Chondrocyte (in vitro differentiated cells): ENCODE results near the gene CLDN20. TPM values are rescaled to one million over a fixed set of nuclear protein-coding genes. Genes with fewer than 3 reads are reported as not detected.

ENCODE experiments used
- DNase-seq: peaks from one replicate; pipeline ENCODE4 v3.0.0; 2021; ENCODE audit warnings: mixed read lengths, low spot score
- H3K27ac Mint-ChIP-seq: one replicate; pipeline ENCODE4 v1.8.0; 2021; ENCODE audit warnings: mild to moderate bottlenecking, moderate library complexity, mixed read lengths; ENCODE audit not compliant: unreplicated experiment
- H3K27me3 Mint-ChIP-seq: 2 replicates; pipeline ENCODE4 v1.8.0; 2021; ENCODE audit warnings: low read depth, mixed read lengths
- H3K36me3 Mint-ChIP-seq: 2 replicates; pipeline ENCODE4 v1.8.0; 2021; ENCODE audit warnings: low read depth, mixed read lengths
- H3K4me1 Mint-ChIP-seq: 2 replicates; pipeline ENCODE4 v1.8.0; 2021; ENCODE audit warnings: low read depth, mild to moderate bottlenecking, mixed read lengths
- H3K4me3 Mint-ChIP-seq: one replicate; pipeline ENCODE4 v1.8.0; 2021; ENCODE audit warnings: mild to moderate bottlenecking, moderate library complexity, mixed read lengths; ENCODE audit not compliant: unreplicated experiment
- H3K9me3 Mint-ChIP-seq: 2 replicates; pipeline ENCODE4 v1.8.0; 2021; ENCODE audit warnings: low read depth, mixed read lengths
- CTCF ChIP-seq: fragments of 200-600 bp; sonication (generic); IDR thresholded peaks from 2 replicates; pipeline ENCODE4 v1.5.0; 2021; ENCODE audit warnings: antibody characterized with exemption, mild to moderate bottlenecking, moderate library complexity
- total RNA-seq: library from RNA; stranded (reverse); gene quantifications from 3 replicates; pipeline ENCODE4 v1.2.1, GENCODE V29; 2021

The CLDN20 gene
- total RNA-seq, 1 donor from 2014 or later: not detected

GRCh38 chr6:155219858-155220301 lies 43.9 kb upstream of the CLDN20 start:
- H3K9me3 Mint-ChIP-seq: no peaks in the 10 kb centered on the region
- TF ChIP-seq CTCF: no peak
- H3K4me1 Mint-ChIP-seq: peaks cover 24% of the 10 kb centered on the region
- H3K4me3 Mint-ChIP-seq: no peak overlapping the region
- no peak for DNase-seq
- no peaks in the 10 kb centered on the region for H3K27me3 Mint-ChIP-seq
- no peak overlapping the region for H3K27ac Mint-ChIP-seq
- peaks cover 3% of the 10 kb centered on the region for H3K36me3 Mint-ChIP-seq

- H3K9me3 Mint-ChIP-seq: no peaks in the 10 kb centered on the region
- TF ChIP-seq CTCF: no peak
- H3K36me3 Mint-ChIP-seq: peaks cover 3% of the 10 kb centered on the region
- H3K27me3 Mint-ChIP-seq: no peaks in the 10 kb centered on the region
- H3K27ac Mint-ChIP-seq: no peak overlapping the region
- no peak for DNase-seq
- H3K4me3 Mint-ChIP-seq: no peak overlapping the region
- peaks cover 24% of the 10 kb centered on the region for H3K4me1 Mint-ChIP-seq
Measured at GRCh38 chr6:155221086-155221485, 42.7 kb upstream of the CLDN20 start.

- Mint-ChIP-seq H3K4me1 (peaks cover 24% of the 10 kb centered on the region), H3K4me3 (no peak overlapping the region), H3K27me3 (no peaks in the 10 kb centered on the region), H3K36me3 (peaks cover 5% of the 10 kb centered on the region), H3K9me3 (peaks cover 2% of the 10 kb centered on the region), H3K27ac (no peak overlapping the region)
- TF ChIP-seq CTCF: no peak
- no peak for DNase-seq
Measured at GRCh38 chr6:155222506-155222905, 41.3 kb upstream of the CLDN20 start.

GRCh38 chr6:155223646-155224451 lies 40.0 kb upstream of the CLDN20 start:
- H3K4me1 Mint-ChIP-seq: peaks cover 35% of the 10 kb centered on the region
- peak overlapping the region; percentile 92 for H3K27ac Mint-ChIP-seq
- no peak overlapping the region for H3K4me3 Mint-ChIP-seq
- no peak for DNase-seq
- peaks cover 5% of the 10 kb centered on the region for H3K36me3 Mint-ChIP-seq
- no peak for TF ChIP-seq CTCF
- H3K9me3 Mint-ChIP-seq: peaks cover 2% of the 10 kb centered on the region
- no peaks in the 10 kb centered on the region for H3K27me3 Mint-ChIP-seq

GRCh38 chr6:155224618-155225017 lies 39.2 kb upstream of the CLDN20 start:
- Mint-ChIP-seq H3K4me1 (peaks cover 32% of the 10 kb centered on the region), H3K27me3 (no peaks in the 10 kb centered on the region), H3K27ac (peak overlapping the region; percentile 92), H3K4me3 (no peak overlapping the region), H3K9me3 (peaks cover 2% of the 10 kb centered on the region), H3K36me3 (peaks cover 3% of the 10 kb centered on the region)
- no peak for DNase-seq
- no peak for TF ChIP-seq CTCF
